ENCODE measurements around the gene AP1M2.
A peak's percentile ranks its signal among the peaks of the same experiment; 100 is the strongest.

AP1M2 gene

GRCh38 chr19:10634963-10635362, 47.9 kb upstream of the AP1M2 start:
- no peak for TF ChIP-seq ZNF624 (tag by site-specific recombination; IDR thresholded peaks at IDR 0.05)
- no peak for TF ChIP-seq ZNF10 (tag by site-specific recombination; IDR thresholded peaks at IDR 0.05)
- no peak for TF ChIP-seq KLF16 (tag by site-specific recombination; IDR thresholded peaks at IDR 0.05)
- no peak for TF ChIP-seq ZNF2 (tag by site-specific recombination; IDR thresholded peaks at IDR 0.05)
- TF ChIP-seq ZNF112 (tag by site-specific recombination; IDR thresholded peaks at IDR 0.05): no peak
- TF ChIP-seq ZNF132 (tag by site-specific recombination; IDR thresholded peaks at IDR 0.05; ENCODE audit: borderline replicate concordance): no peak
- Histone ChIP-seq H3K9me3 (ENCODE audit: control insufficient read depth, insufficient read depth, low read depth, low read length) (no peaks in the 10 kb centered on the region), H3K4me3 (ENCODE audit: low read depth, low read length) (no peak overlapping the region), H3K36me3 (ENCODE audit: control insufficient read depth in 2 of 2, insufficient read depth in 1 of 2, low read length in 2 of 2) (peaks cover 0 to 77% of the 10 kb centered on the region in 2 experiments; a peak in 2 of 3 replicates), H3K27ac (ENCODE audit: extremely low read depth, low read depth, low read length) (no peak overlapping the region), H3K4me1 (ENCODE audit: control insufficient read depth, insufficient read depth, low read length) (no peaks in the 10 kb centered on the region)
- ChIA-PET CTCF (interaction anchor here (0.9 to 1.6 kb wide), 3 partner anchors 53 to 65 kb away, joined by 3 to 7 read pairs (median 6); no protein-coding TSS in a partner anchor), POLR2A (interaction anchor here (0.6 kb wide), 1 partner anchor 43 kb away, joined by 5 read pairs; no protein-coding TSS in a partner anchor)

GRCh38 chr19:10634430-10634829, 47.3 kb upstream of the AP1M2 start:
- peaks cover 0 to 73% of the 10 kb centered on the region in 2 experiments; a peak in 2 of 3 replicates for H3K36me3 ChIP-seq (ENCODE audit: control insufficient read depth in 2 of 2, insufficient read depth in 1 of 2, low read length in 2 of 2)
- ChIA-PET POLR2A (interaction anchor here (0.6 kb wide), 1 partner anchor 404 kb away, joined by 3 read pairs; no protein-coding TSS in a partner anchor), CTCF (interaction anchor here (1.6 kb wide), 1 partner anchor 53 kb away, joined by 7 read pairs; no protein-coding TSS in a partner anchor)
- no peaks in the 10 kb centered on the region for H3K4me1 ChIP-seq (ENCODE audit: control insufficient read depth, insufficient read depth, low read length)
- H3K4me3 ChIP-seq (ENCODE audit: low read depth, low read length): no peak overlapping the region
- no peak overlapping the region for H3K27ac ChIP-seq (ENCODE audit: extremely low read depth, low read depth, low read length)
- no peaks in the 10 kb centered on the region for H3K9me3 ChIP-seq (ENCODE audit: control insufficient read depth, insufficient read depth, low read depth, low read length)
- TF ChIP-seq ZNF623 (tag by site-specific recombination; IDR thresholded peaks at IDR 0.05) (peak; percentile 80), ZNF132 (tag by site-specific recombination; IDR thresholded peaks at IDR 0.05; ENCODE audit: borderline replicate concordance) (no peak)

GRCh38 chr19:10631874-10632273, 44.8 kb upstream of the AP1M2 start:
- Histone ChIP-seq H3K9me3 (ENCODE audit: control insufficient read depth, insufficient read depth, low read depth, low read length) (no peaks in the 10 kb centered on the region), H3K4me3 (ENCODE audit: low read depth, low read length) (no peak overlapping the region), H3K36me3 (ENCODE audit: control insufficient read depth in 2 of 2, insufficient read depth in 1 of 2, low read length in 2 of 2) (peaks cover 0 to 70% of the 10 kb centered on the region in 2 experiments; a peak in 2 of 3 replicates), H3K27ac (ENCODE audit: extremely low read depth, low read depth, low read length) (no peak overlapping the region), H3K4me1 (ENCODE audit: control insufficient read depth, insufficient read depth, low read length) (no peaks in the 10 kb centered on the region)
- TF ChIP-seq BCL6B (tag by site-specific recombination; IDR thresholded peaks at IDR 0.05) (no peak), ZNF677 (tag by site-specific recombination; IDR thresholded peaks at IDR 0.05) (no peak), ZNF23 (tag by site-specific recombination; IDR thresholded peaks at IDR 0.05; ENCODE audit: borderline replicate concordance) (no peak), ZNF302 (tag by site-specific recombination; IDR thresholded peaks at IDR 0.05; ENCODE audit: low read depth) (no peak), HOXA7 (CRISPR knock-in tag; IDR thresholded peaks at IDR 0.05; ENCODE audit: borderline replicate concordance) (no peak), REST (tag by site-specific recombination; IDR thresholded peaks at IDR 0.05) (no peak), ZNF488 (tag by site-specific recombination; IDR thresholded peaks at IDR 0.05) (no peak), ZNF791 (tag by site-specific recombination; IDR thresholded peaks at IDR 0.05) (no peak), ZNF133 (tag by site-specific recombination; IDR thresholded peaks at IDR 0.05) (no peak)
- ChIA-PET CTCF (no interaction called here), POLR2A (no interaction called here)
